Measurements from ENCODE around the gene GNAT3.

The GNAT3 gene

GRCh38 chr7:80481196-80481884 lies 30.5 kb downstream of the GNAT3 start:
- Histone ChIP-seq H3K9ac (ENCODE audit: low read depth, low read length, poor library complexity, severe bottlenecking) (no peak overlapping the region), H3K79me2 (ENCODE audit: insufficient read depth, low read length) (no peaks in the 10 kb centered on the region), H3K36me3 (ENCODE audit: insufficient read depth, low read length) (no peaks in the 10 kb centered on the region), H3K4me3 (ENCODE audit: low read length, poor library complexity, severe bottlenecking) (no peak overlapping the region), H3K9me2 (replicated peaks; ENCODE audit: low read depth, low read length) (no peaks in the 10 kb centered on the region), H3K4me2 (ENCODE audit: low read depth, low read length, poor library complexity, severe bottlenecking) (no peak overlapping the region), H2AFZ (ENCODE audit: low read length) (no peak overlapping the region), H3K4me1 (ENCODE audit: insufficient read depth, low read length, poor library complexity, severe bottlenecking) (no peaks in the 10 kb centered on the region), H3K27me3 (ENCODE audit: insufficient read depth, low read length, poor library complexity, severe bottlenecking) (no peaks in the 10 kb centered on the region), H4K20me1 (ENCODE audit: insufficient read depth, low read length, poor library complexity, severe bottlenecking) (no peaks in the 10 kb centered on the region), H3K9me3 (ENCODE audit: insufficient read depth, low read depth, low read length) (no peaks in the 10 kb centered on the region), H3F3A (ENCODE audit: low read depth) (no peaks in the 10 kb centered on the region)
- no peak for TF ChIP-seq EZH2phosphoT487 (IDR thresholded peaks at IDR 0.05; ENCODE audit: borderline replicate concordance)
- TF ChIP-seq, protein P1, sequence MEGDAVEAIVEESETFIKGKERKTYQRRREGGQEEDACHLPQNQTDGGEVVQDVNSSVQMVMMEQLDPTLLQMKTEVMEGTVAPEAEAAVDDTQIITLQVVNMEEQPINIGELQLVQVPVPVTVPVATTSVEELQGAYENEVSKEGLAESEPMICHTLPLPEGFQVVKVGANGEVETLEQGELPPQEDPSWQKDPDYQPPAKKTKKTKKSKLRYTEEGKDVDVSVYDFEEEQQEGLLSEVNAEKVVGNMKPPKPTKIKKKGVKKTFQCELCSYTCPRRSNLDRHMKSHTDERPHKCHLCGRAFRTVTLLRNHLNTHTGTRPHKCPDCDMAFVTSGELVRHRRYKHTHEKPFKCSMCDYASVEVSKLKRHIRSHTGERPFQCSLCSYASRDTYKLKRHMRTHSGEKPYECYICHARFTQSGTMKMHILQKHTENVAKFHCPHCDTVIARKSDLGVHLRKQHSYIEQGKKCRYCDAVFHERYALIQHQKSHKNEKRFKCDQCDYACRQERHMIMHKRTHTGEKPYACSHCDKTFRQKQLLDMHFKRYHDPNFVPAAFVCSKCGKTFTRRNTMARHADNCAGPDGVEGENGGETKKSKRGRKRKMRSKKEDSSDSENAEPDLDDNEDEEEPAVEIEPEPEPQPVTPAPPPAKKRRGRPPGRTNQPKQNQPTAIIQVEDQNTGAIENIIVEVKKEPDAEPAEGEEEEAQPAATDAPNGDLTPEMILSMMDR (conservative IDR thresholded peaks at IDR 0.05; ENCODE audit: low read length), result no peak

GRCh38 chr7:80480566-80480965 lies 31.3 kb downstream of the GNAT3 start:
- H3K9me3 ChIP-seq (ENCODE audit: insufficient read depth, low read depth, low read length), result no peaks in the 10 kb centered on the region
- H3K4me3 ChIP-seq (ENCODE audit: low read length, poor library complexity, severe bottlenecking), result no peak overlapping the region
- no peak overlapping the region for H3K4me2 ChIP-seq (ENCODE audit: low read depth, low read length, poor library complexity, severe bottlenecking)

DNA sequence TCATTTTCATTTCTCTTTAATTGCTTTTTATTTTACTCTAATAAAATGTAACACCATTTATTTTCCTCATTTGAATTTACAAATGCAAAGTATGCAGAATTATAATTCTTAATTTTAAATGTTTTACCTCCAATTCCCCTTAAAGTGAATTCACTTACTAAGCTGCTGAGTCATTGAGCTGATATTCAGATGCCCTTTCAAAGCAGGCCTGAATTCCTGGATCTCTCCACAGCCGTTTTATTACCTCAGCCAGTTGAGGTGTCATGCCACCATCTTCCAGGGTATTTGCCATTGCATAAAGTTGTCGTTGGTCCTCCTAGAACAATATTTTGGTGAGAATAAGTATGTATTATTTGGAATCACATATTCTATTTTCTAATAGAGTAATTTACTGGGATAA lies 33.2 kb downstream of the GNAT3 start:
- Histone ChIP-seq H2AFZ (ENCODE audit: low read length) (no peak overlapping the region), H3K27me3 (ENCODE audit: insufficient read depth, low read length, poor library complexity, severe bottlenecking) (no peaks in the 10 kb centered on the region), H3K4me3 (ENCODE audit: low read length, poor library complexity, severe bottlenecking) (no peak overlapping the region), H3K9me2 (replicated peaks; ENCODE audit: low read depth, low read length) (no peaks in the 10 kb centered on the region), H3K4me1 (ENCODE audit: insufficient read depth, low read length, poor library complexity, severe bottlenecking) (no peaks in the 10 kb centered on the region), H3F3A (ENCODE audit: low read depth) (no peaks in the 10 kb centered on the region), H3K36me3 (ENCODE audit: insufficient read depth, low read length) (no peaks in the 10 kb centered on the region), H3K9me3 (ENCODE audit: insufficient read depth, low read depth, low read length) (no peaks in the 10 kb centered on the region), H4K20me1 (ENCODE audit: insufficient read depth, low read length, poor library complexity, severe bottlenecking) (no peaks in the 10 kb centered on the region), H3K9ac (ENCODE audit: low read depth, low read length, poor library complexity, severe bottlenecking) (no peak overlapping the region), H3K79me2 (ENCODE audit: insufficient read depth, low read length) (no peaks in the 10 kb centered on the region), H3K4me2 (ENCODE audit: low read depth, low read length, poor library complexity, severe bottlenecking) (no peak overlapping the region)
- TF ChIP-seq EZH2phosphoT487 (IDR thresholded peaks at IDR 0.05; ENCODE audit: borderline replicate concordance), result no peak
- TF ChIP-seq, protein P1 (conservative IDR thresholded peaks at IDR 0.05; ENCODE audit: low read length), result no peak

More at GRCh38 chr7:80480566-80480965, 31.3 kb downstream of the GNAT3 start:
- H3K9me2 ChIP-seq (replicated peaks; ENCODE audit: low read depth, low read length), result no peaks in the 10 kb centered on the region
- no peak overlapping the region for H2AFZ ChIP-seq (ENCODE audit: low read length)
- no peaks in the 10 kb centered on the region for H3F3A ChIP-seq (ENCODE audit: low read depth)
- TF ChIP-seq, protein P1 (conservative IDR thresholded peaks at IDR 0.05; ENCODE audit: low read length), result no peak
- no peak for TF ChIP-seq EZH2phosphoT487 (IDR thresholded peaks at IDR 0.05; ENCODE audit: borderline replicate concordance)
- no peaks in the 10 kb centered on the region for H3K27me3 ChIP-seq (ENCODE audit: insufficient read depth, low read length, poor library complexity, severe bottlenecking)
- no peaks in the 10 kb centered on the region for H3K79me2 ChIP-seq (ENCODE audit: insufficient read depth, low read length)
- H3K4me1 ChIP-seq (ENCODE audit: insufficient read depth, low read length, poor library complexity, severe bottlenecking), result no peaks in the 10 kb centered on the region
- no peaks in the 10 kb centered on the region for H4K20me1 ChIP-seq (ENCODE audit: insufficient read depth, low read length, poor library complexity, severe bottlenecking)
- H3K36me3 ChIP-seq (ENCODE audit: insufficient read depth, low read length), result no peaks in the 10 kb centered on the region
- H3K9ac ChIP-seq (ENCODE audit: low read depth, low read length, poor library complexity, severe bottlenecking), result no peak overlapping the region
